GM18508 (cell line): ENCODE data around the gene TUBA3D.
"Not testable (repeated sequence)": the region's sequence is repeated elsewhere in the genome, so short reads cannot be mapped to it uniquely, and the experiment has no call there.

ENCODE experiments used
- ATAC-seq: cut with Tn5 transposase; IDR thresholded peaks from one replicate; pipeline ENCODE4 v1.9.1; 2021; ENCODE audit warnings: moderate number of reproducible peaks; ENCODE audit not compliant: insufficient read depth, unreplicated experiment

TUBA3D gene

DNA sequence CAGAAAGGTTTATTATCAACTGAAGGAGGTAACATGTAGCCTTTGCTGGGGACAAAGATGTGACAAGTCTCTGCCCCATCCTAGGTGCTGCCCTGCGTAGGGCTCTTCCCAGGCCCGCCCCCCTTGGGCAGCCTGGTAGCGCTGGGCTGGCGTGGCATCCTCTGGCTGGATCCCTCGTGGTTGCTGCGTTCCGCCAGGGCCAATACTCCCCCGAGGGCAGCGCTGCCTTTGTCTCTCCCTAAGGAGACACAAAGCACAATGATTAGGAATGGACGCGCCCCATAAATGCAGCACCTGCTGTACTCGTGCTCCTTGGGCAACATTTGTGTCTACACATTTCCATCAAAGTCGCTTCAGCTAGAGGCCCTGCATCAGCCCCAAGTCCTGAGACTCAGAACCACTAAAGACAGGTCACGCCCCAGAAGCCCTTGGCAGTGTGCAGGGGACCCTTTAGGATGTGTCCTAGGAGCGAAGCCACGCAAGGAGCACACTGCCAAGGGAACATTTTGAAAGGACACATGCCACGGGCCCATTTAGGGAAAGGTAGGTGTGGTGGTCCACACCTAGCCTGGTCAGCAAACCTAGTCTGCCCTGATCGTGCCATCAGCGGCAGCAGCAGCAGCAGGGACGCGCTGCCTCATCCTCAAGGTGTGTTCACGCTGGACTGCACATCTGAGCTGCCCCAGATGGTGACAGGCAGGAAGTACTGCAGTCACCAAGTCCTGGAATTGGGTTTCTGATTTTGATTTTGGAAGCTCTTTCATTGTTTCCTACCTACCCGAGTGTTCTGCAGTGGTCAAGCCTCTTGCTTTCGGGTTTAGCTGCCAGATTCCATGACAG, 8.3 kb downstream of the TUBA3D start:
- not testable (repeated sequence) for ATAC-seq

DNA sequence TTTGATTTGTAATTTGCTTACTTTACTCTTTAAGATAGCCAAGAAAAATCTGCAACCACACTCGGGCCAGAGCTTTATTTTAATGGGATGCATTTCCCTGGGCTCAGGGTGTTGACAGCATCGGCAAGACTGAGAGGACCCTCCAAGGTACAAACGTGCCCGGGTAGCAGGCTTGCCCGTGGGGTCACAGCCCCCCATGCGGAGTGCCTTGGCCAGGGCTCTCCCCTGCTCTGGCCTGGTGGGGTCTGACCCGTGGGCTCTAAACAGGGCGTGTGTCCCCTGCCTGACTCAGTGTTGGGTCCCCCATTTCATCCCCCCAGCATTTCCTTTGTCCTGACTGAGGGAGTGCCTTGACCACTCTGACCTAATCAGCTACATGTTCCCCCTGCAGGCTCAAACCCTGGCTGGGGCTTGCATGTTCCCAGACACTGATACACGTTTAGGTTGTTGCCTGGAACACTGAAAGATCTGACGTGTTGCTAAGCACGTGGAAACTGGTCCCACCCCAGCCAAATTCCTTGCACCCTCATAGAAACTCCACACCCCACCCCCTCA, 9.1 kb downstream of the TUBA3D start:
- not testable (repeated sequence) for ATAC-seq

DNA sequence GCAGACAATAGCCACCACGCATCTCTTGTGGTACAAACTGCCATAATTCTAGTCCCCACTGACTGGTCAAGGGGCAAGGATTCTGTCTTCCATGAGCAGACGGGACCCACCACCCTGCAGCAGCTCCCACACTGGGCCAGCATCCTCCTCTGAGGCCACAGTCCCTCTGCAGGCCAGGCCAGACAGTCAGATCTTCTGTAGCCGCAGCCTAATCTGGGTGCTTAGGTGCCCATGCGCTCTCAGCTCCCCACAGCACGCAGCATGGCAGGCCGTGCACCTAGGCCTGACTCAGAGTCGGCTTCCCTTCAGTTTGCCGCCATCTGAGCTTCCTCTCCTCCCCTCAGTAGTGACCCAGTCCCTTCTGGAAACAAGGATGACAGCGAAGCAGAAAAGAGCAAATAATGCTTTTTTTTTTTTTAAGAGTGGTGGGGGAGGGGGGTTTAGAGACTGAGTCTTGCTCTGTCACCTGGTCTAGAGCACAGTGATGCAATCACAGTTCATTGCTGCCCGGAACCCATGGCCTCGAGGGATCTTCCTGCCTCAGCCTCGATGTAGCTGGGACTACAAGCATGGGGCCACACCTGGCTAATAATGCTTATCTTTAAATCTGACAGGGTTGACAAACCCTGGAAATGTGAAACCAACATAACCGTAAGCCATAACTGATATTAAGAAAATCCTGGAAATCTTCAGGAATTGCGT, 10.4 kb downstream of the TUBA3D start:
- not testable (repeated sequence) for ATAC-seq

DNA sequence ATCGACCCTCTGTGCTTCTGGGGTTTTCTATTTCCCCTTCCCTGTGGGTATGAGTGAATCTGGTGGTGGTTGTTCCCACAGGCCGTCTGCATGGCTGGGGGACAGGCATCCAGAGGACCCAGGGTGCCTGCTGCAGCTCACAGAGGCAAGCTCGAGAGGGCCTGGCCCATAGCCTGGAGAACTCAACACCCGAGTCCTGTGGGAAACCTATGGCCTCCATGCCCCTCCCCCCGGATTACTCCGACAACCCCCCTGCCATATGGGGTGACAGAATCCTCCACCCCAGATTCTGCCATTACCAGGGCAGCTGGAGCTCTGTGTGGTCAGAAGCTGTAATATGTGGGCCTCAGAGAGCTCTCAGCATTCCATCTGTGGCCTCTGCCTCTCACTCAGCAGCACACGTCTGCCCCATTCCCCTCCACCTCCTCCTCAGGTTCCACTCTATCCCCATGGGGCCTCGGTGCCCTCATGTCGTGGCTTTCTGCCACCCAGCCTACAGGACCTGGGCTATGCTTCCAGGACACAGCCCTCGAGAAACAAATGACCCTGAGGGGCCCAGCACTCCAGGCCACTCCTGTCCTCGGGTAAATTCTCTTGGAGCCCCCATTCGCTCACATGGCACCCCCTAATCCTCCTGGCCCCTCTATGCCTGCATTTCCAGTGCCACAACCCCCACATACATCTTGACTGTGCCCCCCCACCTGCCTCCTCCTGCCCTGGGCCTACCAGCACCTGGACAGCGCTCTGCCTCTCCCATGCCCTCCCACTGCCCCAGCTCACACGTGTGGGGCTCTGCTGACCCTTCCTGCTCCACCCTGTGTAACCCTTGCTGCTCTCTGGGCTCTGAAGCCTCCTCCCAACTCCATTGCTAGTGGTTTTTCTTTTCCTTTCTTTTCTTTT, 12.6 kb downstream of the TUBA3D start:
- ATAC-seq: no peak

DNA sequence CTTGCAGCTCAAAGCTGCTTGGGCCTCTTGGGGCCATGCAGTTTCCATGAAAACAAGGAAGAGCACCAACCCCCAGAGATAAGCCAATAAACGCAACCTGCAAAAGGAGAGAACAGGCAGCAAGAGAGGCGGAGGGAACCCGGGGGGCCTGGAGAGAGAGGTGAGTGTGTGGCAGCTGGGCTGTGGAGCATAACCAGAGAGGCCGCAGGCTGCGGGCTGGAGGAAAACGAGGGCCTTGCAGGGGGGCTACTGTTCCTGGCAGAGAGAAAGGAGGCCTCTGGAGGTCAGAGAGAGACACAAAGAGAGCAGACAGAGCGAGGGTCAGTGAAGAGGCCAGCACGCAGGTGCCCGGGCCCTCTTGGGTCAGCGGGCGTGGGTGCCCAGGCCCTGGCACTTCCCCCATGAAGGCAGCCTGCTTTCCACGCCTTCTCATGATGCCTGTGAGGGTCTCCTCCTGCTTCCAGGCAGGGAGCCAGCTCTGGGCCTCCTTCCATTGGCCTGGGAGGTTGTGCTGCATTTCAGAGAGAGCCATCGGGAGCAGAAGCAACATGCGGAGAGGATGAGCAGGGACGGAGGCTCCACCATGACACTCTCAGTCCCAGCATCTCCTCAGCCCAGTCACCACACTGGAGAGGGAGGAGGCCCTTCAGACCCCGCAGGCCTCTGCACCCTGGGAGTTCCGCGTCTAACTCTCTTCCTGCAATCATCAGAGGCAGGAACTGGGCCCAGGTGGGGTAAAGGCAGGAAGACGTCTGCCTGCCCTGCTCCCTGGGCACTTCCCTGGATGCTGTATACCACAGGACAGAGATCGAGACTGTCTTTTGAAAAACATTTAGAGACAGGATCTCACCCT, 14.9 kb downstream of the TUBA3D start:
- ATAC-seq: not testable (repeated sequence)

DNA sequence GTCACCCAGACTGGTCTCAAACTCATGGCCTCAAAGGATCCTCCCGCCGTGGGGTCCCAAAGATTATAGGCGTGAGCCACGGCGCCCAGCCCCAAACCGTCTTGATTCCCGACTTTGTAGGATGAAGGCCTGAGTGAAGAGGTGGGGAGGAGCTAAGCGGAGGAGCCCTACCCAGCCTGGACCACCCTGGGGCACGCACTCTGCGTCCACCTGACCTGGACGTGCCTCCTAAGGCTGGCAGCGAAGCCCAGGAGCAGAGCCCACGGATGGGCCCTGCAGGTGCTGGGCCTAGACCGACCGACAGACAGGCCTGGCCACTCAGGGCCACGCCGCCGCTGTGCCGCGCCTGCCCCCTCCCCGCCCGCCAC, 15.5 kb downstream of the TUBA3D start:
- ATAC-seq: not testable (repeated sequence)

DNA sequence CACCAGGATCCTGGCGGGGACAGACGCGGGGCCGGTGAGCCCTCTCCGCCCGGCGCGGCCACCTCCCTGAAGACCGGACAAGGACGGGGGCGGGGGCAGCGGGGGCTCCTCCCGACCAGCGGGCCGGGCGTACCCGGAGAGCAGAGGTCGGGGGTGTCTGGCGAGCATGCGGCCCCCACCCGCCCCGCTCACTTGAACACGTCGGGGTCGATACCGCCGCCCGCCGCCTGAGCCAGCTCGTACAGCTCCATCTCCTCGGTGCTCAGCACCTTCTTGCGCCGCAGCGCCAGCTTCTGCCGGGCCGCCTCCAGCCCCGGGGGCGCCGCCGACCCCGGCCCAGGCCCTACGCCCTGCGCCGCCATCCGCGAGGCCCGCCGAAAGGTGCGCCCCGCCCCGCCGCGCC, 16.1 kb downstream of the TUBA3D start, which contains the start of gene MZT2A:
TSS of gene MZT2A (minus strand) at position 383 of the 403 bp plus-strand sequence. CDS start at position 362, 21 bp downstream.
- not testable (repeated sequence) for ATAC-seq

DNA sequence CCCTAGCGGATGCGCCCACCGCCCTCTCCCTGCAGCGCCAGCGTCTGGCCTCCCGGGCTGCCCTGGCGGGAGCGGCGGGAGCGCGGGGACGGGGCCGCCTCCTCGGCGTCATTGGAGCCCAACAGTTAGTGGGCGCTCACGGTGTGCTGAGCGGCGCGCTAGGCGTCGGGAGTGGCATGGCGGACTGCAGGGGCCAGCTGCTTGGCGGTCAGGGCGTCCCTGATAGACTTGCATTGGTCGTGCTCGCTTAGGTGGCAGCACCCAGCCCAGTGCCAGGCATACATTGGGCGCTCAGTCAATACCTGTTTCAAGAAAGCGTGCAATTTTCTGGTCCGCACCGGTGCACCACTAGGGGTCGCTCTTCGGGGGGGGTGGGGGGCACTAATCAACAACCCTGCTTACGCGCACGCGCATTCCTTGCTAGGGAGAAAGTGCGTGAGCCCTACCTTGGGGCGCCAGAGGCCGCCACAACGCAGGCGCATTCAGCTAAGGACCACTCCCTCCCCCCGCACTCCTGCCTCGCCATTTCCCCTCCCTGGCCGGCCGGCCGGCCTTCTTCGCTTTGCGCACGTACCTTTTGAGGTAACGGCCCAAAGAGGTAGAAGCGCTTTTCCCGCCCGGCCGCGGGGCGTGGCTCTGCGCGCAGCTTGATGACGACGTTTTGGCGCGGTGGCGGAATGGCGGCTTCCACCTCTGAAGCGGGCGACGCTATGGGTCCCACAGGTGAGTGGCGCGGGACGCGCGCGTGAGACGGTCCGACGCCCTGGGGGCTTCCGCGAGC, 16.7 kb downstream of the TUBA3D start:
- ATAC-seq: peak; percentile 59

DNA sequence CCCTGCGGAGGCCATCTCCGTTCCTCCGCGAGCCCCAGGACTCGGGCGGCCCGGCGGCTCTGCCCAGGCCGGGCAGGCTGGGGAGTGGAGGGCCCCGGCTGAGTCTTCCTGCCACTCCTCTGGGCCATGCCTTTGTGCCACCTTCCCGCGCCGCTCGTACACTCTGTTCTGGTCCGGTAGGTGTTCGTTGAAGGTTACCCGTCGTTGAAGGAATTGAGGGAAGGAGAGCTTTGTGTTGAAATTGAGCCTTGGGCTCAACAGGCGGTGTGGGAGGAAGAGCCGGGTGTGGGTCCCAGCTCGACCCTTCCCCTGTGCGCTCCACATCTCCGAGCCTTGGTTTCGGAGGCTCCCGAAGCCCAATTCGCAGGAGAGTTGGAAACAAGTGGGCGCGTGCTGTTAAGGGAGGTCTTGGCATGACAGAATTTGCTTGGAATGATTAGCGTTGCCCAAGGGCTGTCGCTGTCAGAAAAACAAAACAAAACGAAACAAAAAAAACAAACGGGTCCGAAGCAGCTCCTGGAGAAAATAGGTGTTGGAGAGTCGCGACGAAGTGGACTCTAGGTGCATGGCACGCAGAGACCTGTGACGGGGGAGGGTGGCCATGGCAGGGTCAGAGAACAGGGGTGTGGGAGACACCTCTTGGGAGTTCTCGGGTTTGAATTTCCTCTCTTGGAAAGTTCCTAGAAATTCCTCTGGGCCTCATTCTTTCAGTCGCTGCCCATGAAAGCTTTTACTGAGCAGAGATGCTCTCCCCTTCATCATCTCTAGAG, 17.5 kb downstream of the TUBA3D start:
- ATAC-seq: peak; percentile 7

DNA sequence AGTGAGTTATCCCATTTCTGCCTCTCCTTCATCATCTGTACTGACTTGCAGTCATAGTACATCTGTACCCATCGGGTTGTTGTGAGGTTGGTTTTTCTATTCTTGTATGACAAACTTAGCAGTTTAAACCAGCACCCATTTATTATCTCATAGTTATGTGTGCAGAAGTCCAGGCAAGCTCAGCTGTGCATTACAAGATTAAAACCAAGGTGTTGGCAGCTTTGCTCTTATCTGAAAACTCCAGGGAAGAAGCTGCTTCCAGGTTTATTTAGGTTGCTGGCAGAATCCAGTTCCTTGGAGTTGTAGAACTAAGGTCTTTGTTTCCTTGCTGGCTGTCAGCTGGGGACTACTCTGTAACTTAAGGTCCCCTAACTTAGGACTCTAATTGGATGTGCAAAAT, 19.6 kb downstream of the TUBA3D start:
- not testable (repeated sequence) for ATAC-seq

DNA sequence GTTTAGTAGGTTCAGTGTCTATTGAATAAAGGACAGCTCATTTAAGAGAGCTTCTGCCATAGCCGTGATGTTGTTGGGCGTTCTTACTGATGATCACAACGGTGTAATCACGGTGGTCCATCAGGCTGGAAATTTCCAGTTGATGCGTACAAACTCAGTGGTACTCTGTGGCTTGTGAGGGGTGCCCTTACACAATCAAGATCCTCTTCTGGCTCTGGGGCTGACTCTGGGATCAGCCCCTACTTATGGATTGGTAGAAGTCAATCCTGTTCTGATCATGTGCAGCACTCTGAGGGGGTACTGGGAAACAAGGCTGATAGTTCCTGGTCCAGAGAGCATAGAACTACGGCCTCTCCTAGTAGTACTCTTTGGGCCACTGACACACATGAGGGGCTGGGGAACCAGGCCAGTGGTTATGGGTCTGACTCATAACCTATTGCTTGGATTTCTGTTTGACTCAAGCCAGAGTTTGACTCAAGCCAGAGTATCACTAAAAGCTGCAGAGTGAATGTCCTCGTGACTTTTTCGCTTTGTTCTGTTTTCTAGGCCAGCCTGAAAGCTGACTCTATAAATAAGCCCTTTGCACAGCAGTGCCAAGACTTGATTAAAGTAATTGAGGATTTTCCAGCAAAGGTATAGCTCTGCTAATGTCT, 22.5 kb downstream of the TUBA3D start:
- ATAC-seq: peak; percentile 65

DNA sequence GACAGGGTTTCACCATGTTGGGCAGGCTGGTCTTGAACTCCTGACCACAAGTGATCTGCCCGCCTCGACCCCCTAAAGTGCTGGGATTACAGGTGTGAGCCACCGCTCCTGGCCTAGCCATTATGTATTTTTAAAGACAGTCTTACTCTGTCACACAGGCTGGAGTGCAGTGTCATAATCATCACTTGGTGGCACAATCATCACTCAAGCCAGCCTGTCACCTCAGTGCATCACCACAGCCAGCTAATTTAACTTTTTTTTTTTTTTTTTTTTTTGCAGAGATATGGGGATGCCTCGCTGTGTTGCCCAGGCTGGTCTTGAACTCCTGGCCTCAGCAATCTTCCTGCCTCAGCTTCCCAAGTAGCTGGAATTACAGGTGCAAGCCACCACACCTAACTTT, 27.7 kb downstream of the TUBA3D start:
- not testable (repeated sequence) for ATAC-seq

DNA sequence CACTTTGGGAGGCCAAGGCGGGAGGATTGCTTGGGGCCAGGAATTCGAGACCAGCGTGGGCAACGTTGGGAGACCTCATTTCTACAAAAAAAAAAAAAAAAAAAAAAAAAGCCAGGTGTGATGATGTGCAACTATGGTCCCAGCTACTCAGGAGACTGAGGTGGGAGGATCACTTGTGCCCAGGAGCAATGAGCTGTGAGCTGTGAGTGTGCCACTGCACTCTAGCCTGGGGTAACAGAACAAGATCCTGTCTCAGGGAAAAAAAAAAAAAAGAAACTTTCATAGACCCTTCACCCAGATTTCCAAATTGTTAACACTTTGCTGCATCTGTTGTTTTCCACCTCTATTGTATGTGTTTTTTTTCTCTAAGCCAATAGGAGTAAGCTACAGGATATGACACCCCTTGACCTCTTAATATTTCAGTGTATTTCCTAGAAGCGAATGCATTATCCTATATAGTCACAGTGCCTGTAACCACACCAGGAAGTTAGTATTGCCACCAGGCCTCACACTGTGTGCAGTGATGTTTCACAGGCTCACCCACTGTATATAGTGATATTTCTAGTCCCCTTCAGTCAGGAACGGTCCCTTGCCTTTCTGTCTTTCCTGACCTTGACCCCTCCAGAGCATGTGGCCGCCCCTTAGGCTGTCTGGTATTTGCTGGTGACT, 28.3 kb downstream of the TUBA3D start:
- ATAC-seq: not testable (repeated sequence)

DNA sequence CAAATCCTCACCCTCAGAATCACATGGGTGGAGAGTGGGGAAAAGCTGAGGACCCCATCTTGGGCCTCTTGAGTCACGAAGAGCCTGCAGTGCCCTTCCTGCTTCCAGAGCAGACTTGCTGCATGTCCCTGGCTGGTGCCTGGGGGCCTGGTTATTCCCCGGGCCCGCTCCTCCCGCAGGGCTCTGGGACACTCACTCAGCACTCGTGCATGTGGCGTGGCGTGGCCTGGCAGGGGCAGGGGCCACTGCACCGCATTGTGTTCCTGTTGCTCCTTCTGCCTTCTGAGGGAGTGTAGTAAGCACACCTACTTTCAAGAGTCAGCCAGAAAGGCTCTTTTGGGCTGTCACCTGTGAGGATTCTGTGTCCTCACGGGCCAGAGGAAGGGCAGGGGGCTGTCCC, 33.7 kb downstream of the TUBA3D start:
- no peak for ATAC-seq

DNA sequence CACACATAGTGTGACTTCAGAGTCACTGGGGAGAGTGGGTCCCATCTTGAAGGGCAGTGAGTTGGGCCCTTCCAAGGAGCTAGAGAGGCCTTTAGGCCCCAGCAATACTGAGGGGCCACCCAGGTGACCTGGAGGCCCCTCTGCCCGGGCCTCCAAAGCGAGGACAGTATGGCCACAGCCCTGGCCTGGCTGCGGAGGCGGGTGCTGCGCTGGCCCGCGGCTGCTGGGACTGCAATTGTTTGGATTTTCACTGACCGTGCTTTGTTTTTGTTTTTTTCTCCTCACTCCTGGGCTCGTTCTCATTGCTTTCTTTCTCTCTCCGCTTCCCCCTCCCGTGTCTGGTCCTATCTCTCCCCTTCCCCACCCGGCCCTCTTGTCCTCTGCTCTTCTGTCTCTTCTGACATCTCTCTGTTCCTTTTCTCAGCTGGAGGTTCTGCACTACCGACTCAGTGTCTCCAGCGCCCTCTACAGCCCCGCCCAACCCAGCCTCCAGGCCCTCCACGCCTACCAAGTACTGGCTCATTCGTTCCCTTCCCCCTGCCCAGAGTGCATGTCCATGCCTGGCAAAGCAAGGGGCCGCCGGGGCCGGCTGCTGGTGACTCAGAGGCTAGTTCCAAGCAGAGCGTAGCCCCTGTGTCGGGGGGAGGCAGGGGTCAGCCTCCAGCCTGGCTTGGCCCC, 35.5 kb downstream of the TUBA3D start:
- not testable (repeated sequence) for ATAC-seq
